H54 (cell line): ENCODE results near the gene DRG2.

ENCODE experiments used
- DNase-seq: peaks from one replicate; pipeline ENCODE4 v3.0.0; 2011; ENCODE audit warnings: low spot score, mixed read lengths; ENCODE audit not compliant: insufficient read length
- FAIRE-seq: peaks from 3 replicates; lab custom pipeline; 2011; peaks lifted over from hg19 to GRCh38; lab: Jason Lieb, UNC
- POLR2A ChIP-seq: IDR thresholded peaks from 2 replicates; pipeline ENCODE4 v1.6.1; 2011; ENCODE audit warnings: low read depth, mild to moderate bottlenecking, low read length

The DRG2 gene

GRCh38 chr17:18100616-18101015 lies 12.9 kb downstream of the DRG2 start:
- DNase-seq (no peak), FAIRE-seq (no peak)
- TF ChIP-seq POLR2A, result no peak

GRCh38 chr17:18101828-18102227 lies 14.1 kb downstream of the DRG2 start:
- FAIRE-seq (no peak), DNase-seq (no peak)
- no peak for TF ChIP-seq POLR2A

- FAIRE-seq, result no peak
- DNase-seq, result no peak
- TF ChIP-seq POLR2A, result no peak
Observed at GRCh38 chr17:18102640-18103039, 14.9 kb downstream of the DRG2 start.

GRCh38 chr17:18105027-18105426 lies 17.3 kb downstream of the DRG2 start:
- DNase-seq, result no peak
- no peak for TF ChIP-seq POLR2A
- no peak for FAIRE-seq

GRCh38 chr17:18105595-18105994 lies 17.8 kb downstream of the DRG2 start:
- FAIRE-seq, result no peak
- no peak for DNase-seq
- no peak for TF ChIP-seq POLR2A

GRCh38 chr17:18106211-18106610 lies 18.5 kb downstream of the DRG2 start:
- DNase-seq (no peak), FAIRE-seq (no peak)

GRCh38 chr17:18107061-18107790 lies 19.5 kb downstream of the DRG2 start:
- DNase-seq, result no peak
- no peak for TF ChIP-seq POLR2A
- no peak for FAIRE-seq

More at GRCh38 chr17:18106211-18106610, 18.5 kb downstream of the DRG2 start:
- no peak for TF ChIP-seq POLR2A

GRCh38 chr17:18107971-18108370 lies 20.2 kb downstream of the DRG2 start:
- TF ChIP-seq POLR2A, result no peak
- FAIRE-seq, result no peak
- DNase-seq, result no peak

GRCh38 chr17:18108401-18109312 lies 20.9 kb downstream of the DRG2 start, which contains the start of gene MYO15A:
MYO15A (plus strand) TSS chr17:18108756; CDS start chr17:18118801, 10,045 bp downstream.
- no peak for FAIRE-seq

GRCh38 chr17:18109935-18110485 lies 22.3 kb downstream of the DRG2 start:
- no peak for TF ChIP-seq POLR2A
- FAIRE-seq, result no peak
- DNase-seq, result no peak

More at GRCh38 chr17:18108401-18109312, 20.9 kb downstream of the DRG2 start, which contains the start of gene MYO15A:
- DNase-seq, result no peak
- TF ChIP-seq POLR2A, result no peak

GRCh38 chr17:18110636-18111145 lies 22.9 kb downstream of the DRG2 start:
- no peak for TF ChIP-seq POLR2A
- DNase-seq (no peak), FAIRE-seq (no peak)

GRCh38 chr17:18111330-18111971 lies 23.7 kb downstream of the DRG2 start:
- no peak for TF ChIP-seq POLR2A
- FAIRE-seq, result no peak
- DNase-seq, result no peak

GRCh38 chr17:18115517-18115916 lies 27.8 kb downstream of the DRG2 start:
- TF ChIP-seq POLR2A, result no peak
- no peak for DNase-seq
- no peak for FAIRE-seq
